ENCODE measurements around the gene MTIF2.
"Not testable (repeated sequence)": the region's sequence is repeated elsewhere in the genome, so short reads cannot be mapped to it uniquely, and the experiment has no call there.

The MTIF2 gene

GRCh38 chr2:55186837-55187236 lies 82.2 kb downstream of the MTIF2 start:
- DNase-seq: not testable (repeated sequence)

All from CD4-positive, alpha-beta T cell treated with Interferon gamma for 1 hour (primary cell).